ENCODE measurements around the gene C1orf174. TPM values are rescaled to one million over a fixed set of nuclear protein-coding genes. Genes with fewer than 3 reads are reported as not detected.

The C1orf174 gene
- total and polyA plus RNA-seq, 11 donors: 7.9 to 16.4 (median 11.3) TPM

GRCh38 chr1:3903141-3904005, 3.3 kb upstream of the C1orf174 start:
- TF ChIP-seq CTCF (IDR thresholded peaks at IDR 0.05): no peak
- TF ChIP-seq POLR2A (IDR thresholded peaks at IDR 0.05): no peak
- WGBS, 4 donors: 82 to 90% (median 82%) methylated on average over 16 of the region's 16 CpGs

DNA sequence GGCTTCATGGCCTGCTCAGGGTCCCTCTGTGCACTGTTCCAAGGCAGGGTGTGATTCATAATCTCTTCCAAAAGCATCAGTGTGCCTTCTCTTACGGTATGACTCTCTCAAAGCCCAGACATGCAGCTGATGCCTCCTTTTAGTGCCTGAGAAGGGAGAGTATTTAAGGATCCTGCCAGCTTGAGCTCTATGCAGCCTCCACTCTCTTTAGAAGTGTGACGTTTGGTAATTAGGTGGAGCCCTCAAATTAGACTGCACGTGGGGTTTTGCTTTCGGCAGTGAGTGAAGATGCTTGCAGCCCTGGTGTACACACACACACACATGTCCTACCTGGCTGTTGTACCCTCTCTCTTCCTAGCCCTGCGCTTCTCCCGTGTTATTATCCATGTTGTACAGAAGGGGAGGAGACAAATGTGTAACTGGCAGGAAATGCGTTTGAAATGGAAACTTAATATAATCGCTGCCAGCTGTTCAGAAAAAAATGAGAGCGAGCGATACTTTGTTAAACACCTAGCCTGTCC, 2.6 kb upstream of the C1orf174 start:
- no peaks in the 10 kb centered on the region for H3K27me3 ChIP-seq
- TF ChIP-seq CTCF (IDR thresholded peaks at IDR 0.05) (no peak), POLR2A (IDR thresholded peaks at IDR 0.05) (no peak)
- H3K4me3 ChIP-seq: no peak overlapping the region
- H3K27ac ChIP-seq: no peak overlapping the region
- peaks cover 0 to 15% (median 8%) of the 10 kb centered on the region in 12 donors for H3K4me1 ChIP-seq
- intact Hi-C loops (cut with DNase I): loop anchor here in 2 of 10 donors (10.0 kb wide), 2 partner anchors 1708 to 1842 kb away; partner anchors contain the start of gene FAAP20 (in 1 of the 2)
- peaks cover 0 to 17% (median 7%) of the 10 kb centered on the region in 12 donors for H3K9me3 ChIP-seq
- no peak for DNase-seq
- no peak for ATAC-seq
- no peaks in the 10 kb centered on the region for H3K36me3 ChIP-seq
- WGBS, 4 donors: 75 to 82% (median 79%) methylated on average over 10 of the region's 10 CpGs

More at GRCh38 chr1:3903141-3904005, 3.3 kb upstream of the C1orf174 start:
- Histone ChIP-seq H3K27me3 (no peaks in the 10 kb centered on the region), H3K36me3 (no peaks in the 10 kb centered on the region), H3K27ac (no peak overlapping the region), H3K9me3 (peaks cover 0 to 10% (median under 1%) of the 10 kb centered on the region in 12 donors), H3K4me3 (no peak overlapping the region), H3K4me1 (peaks cover 0 to 15% (median 8%) of the 10 kb centered on the region in 12 donors)
- DNase-seq (peak in 1 of 5 donors; percentile 50), ATAC-seq (no peak)
- intact Hi-C loops (cut with DNase I): loop anchor here in 2 of 10 donors (10.0 kb wide), 2 partner anchors 1709 to 1841 kb away; partner anchors contain the start of gene FAAP20 (in 1 of the 2)

- peaks cover 0 to 15% (median 8%) of the 10 kb centered on the region in 12 donors for H3K4me1 ChIP-seq
- no peak for TF ChIP-seq POLR2A (IDR thresholded peaks at IDR 0.05)
- no peak for TF ChIP-seq CTCF (IDR thresholded peaks at IDR 0.05)
- WGBS, 4 donors: 90 to 96% (median 94%) methylated on average over 15 of the region's 15 CpGs
- DNase-seq: no peak
- peaks cover 0 to 23% (median 11%) of the 10 kb centered on the region in 12 donors for H3K9me3 ChIP-seq
- intact Hi-C loops (cut with DNase I): loop anchor here in 2 of 10 donors (10.0 kb wide), 2 partner anchors 1707 to 1843 kb away; partner anchors contain the start of gene FAAP20 (in 1 of the 2)
- H3K27me3 ChIP-seq: no peaks in the 10 kb centered on the region
- no peaks in the 10 kb centered on the region for H3K36me3 ChIP-seq
- no peak for ATAC-seq
- no peak overlapping the region for H3K4me3 ChIP-seq
- H3K27ac ChIP-seq: no peak overlapping the region
Measured at GRCh38 chr1:3902111-3902511, 2.0 kb upstream of the C1orf174 start.

Data from heart left ventricle (tissue), 16 donors.